Tibial nerve (tissue), 4 donors: ENCODE results near the gene SIGLEC7. TPM values are rescaled to one million over a fixed set of nuclear protein-coding genes. Genes with fewer than 3 reads are reported as not detected.

Source experiments
- DNase-seq, 2 donors: peaks; one replicate each; pipeline ENCODE4 v3.0.0-alpha.2; 2019; ENCODE audit warnings: low spot score in 2 of 2
- H3K27ac ChIP-seq, 4 donors: fragments of 200-600 bp; sonication (generic) in 3 of 4; one replicate each; pipeline ENCODE4 v1.5.1; 2017 to 2019; ENCODE audit warnings: mild to moderate bottlenecking in 1 of 4
- H3K27me3 ChIP-seq, 2 donors: fragments of 200-600 bp; sonication (generic) in 1 of 2; one replicate each; pipeline versions ENCODE4 v1.5.1 to v1.6.0; 2017 to 2019
- H3K36me3 ChIP-seq, 3 donors: fragments of 200-600 bp; sonication (generic); one replicate each; pipeline ENCODE4 v1.5.1; 2018 to 2019
- H3K4me1 ChIP-seq, 4 donors: fragments of 200-600 bp; sonication (generic) in 3 of 4; one replicate each; pipeline ENCODE4 v1.5.1; 2017 to 2019
- H3K4me3 ChIP-seq, 4 donors: fragments of 200-600 bp; sonication (generic) in 3 of 4; one replicate each; pipeline ENCODE4 v1.5.1; 2017 to 2019; ENCODE audit warnings: mild to moderate bottlenecking in 1 of 4, moderate library complexity in 1 of 4
- H3K9me3 ChIP-seq, 4 donors: fragments of 200-600 bp; sonication (generic) in 3 of 4; one replicate each; pipeline ENCODE4 v1.5.1; 2017 to 2019
- CTCF ChIP-seq, 5 experiments: fragments of 200-600 bp in 3 of 5; fragments of 450-650 bp in 2 of 5; sonication (generic) in 3 of 5; IDR thresholded peaks; one replicate each; pipeline ENCODE4 v1.5.1; 2016 to 2019; ENCODE audit warnings: antibody characterized with exemption in 5 of 5, mild to moderate bottlenecking in 3 of 5, moderate library complexity in 2 of 5
- EP300 ChIP-seq, 2 donors: sonication (generic); formaldehyde crosslinking; IDR thresholded peaks; one replicate each; pipeline ENCODE4 v1.6.1; 2017; ENCODE audit warnings: antibody characterized with exemption in 2 of 2, mild to moderate bottlenecking in 1 of 2
- POLR2A ChIP-seq, 2 donors: fragments of 450-650 bp; IDR thresholded peaks; one replicate each; pipeline ENCODE4 v1.6.1; 2017; ENCODE audit warnings: antibody characterized with exemption in 2 of 2, mild to moderate bottlenecking in 2 of 2, moderate library complexity in 2 of 2
- WGBS, 2 donors: methylation state at CpG; one replicate each; pipeline ENCODE4 v1.1.5; 2018; 5-methylcytosine and 5-hydroxymethylcytosine counted together
- total RNA-seq, 4 donors: library from RNA; depleted of rRNA; stranded (reverse); fragments of >200 nt; gene quantifications; one replicate each; pipeline ENCODE4 v1.1.0, GENCODE V29; 2016

The SIGLEC7 gene
- total RNA-seq, 4 donors from 2014 or later, result 0.42 to 7.5 (median 1.1) TPM

GRCh38 chr19:51194527-51195315, 52.6 kb downstream of the SIGLEC7 start:
- Histone ChIP-seq H3K27me3 (no peaks in the 10 kb centered on the region), H3K36me3 (no peaks in the 10 kb centered on the region), H3K27ac (no peak overlapping the region), H3K9me3 (no peaks in the 10 kb centered on the region), H3K4me3 (no peak overlapping the region), H3K4me1 (no peaks in the 10 kb centered on the region)
- WGBS, 2 donors, result 54 to 55% methylated on average over 21 of the region's 21 CpGs
- DNase-seq, result no peak
- no peak for TF ChIP-seq CTCF (IDR thresholded peaks at IDR 0.05)
- TF ChIP-seq POLR2A (IDR thresholded peaks at IDR 0.05), result no peak
- no peak for TF ChIP-seq EP300 (IDR thresholded peaks at IDR 0.05)

- Histone ChIP-seq H3K27me3 (no peaks in the 10 kb centered on the region), H3K9me3 (no peaks in the 10 kb centered on the region), H3K27ac (no peak overlapping the region), H3K4me3 (no peak overlapping the region), H3K36me3 (no peaks in the 10 kb centered on the region), H3K4me1 (no peaks in the 10 kb centered on the region)
- WGBS, 2 donors, result 78 to 88% methylated on average over 9 of the region's 9 CpGs
- TF ChIP-seq EP300 (IDR thresholded peaks at IDR 0.05), result no peak
- no peak for TF ChIP-seq POLR2A (IDR thresholded peaks at IDR 0.05)
- no peak for TF ChIP-seq CTCF (IDR thresholded peaks at IDR 0.05)
- DNase-seq, result no peak
Measured at GRCh38 chr19:51195316-51195586, 53.1 kb downstream of the SIGLEC7 start.

GRCh38 chr19:51195616-51196015, 53.5 kb downstream of the SIGLEC7 start:
- Histone ChIP-seq H3K4me1 (no peaks in the 10 kb centered on the region), H3K9me3 (no peaks in the 10 kb centered on the region), H3K27me3 (no peaks in the 10 kb centered on the region), H3K27ac (no peak overlapping the region), H3K4me3 (no peak overlapping the region), H3K36me3 (no peaks in the 10 kb centered on the region)
- TF ChIP-seq POLR2A (IDR thresholded peaks at IDR 0.05), result no peak
- no peak for TF ChIP-seq EP300 (IDR thresholded peaks at IDR 0.05)
- no peak for DNase-seq
- 86 to 90% methylated on average over 6 to 10 of the region's 10 CpGs for WGBS, 2 donors

GRCh38 chr19:51196181-51196580, 54.1 kb downstream of the SIGLEC7 start:
- Histone ChIP-seq H3K4me1 (no peaks in the 10 kb centered on the region), H3K27me3 (no peaks in the 10 kb centered on the region), H3K4me3 (no peak overlapping the region), H3K9me3 (no peaks in the 10 kb centered on the region), H3K27ac (no peak overlapping the region), H3K36me3 (no peaks in the 10 kb centered on the region)
- no peak for TF ChIP-seq CTCF (IDR thresholded peaks at IDR 0.05)
- WGBS, 2 donors, result 84 to 86% methylated on average over 5 of the region's 5 CpGs
- no peak for DNase-seq

- no peaks in the 10 kb centered on the region for H3K27me3 ChIP-seq
- no peak overlapping the region for H3K4me3 ChIP-seq
- DNase-seq, result no peak
Measured at GRCh38 chr19:51198641-51199040, 56.5 kb downstream of the SIGLEC7 start.

More at GRCh38 chr19:51198641-51199040, 56.5 kb downstream of the SIGLEC7 start:
- no peak for TF ChIP-seq POLR2A (IDR thresholded peaks at IDR 0.05)
- no peak for TF ChIP-seq CTCF (IDR thresholded peaks at IDR 0.05)
- no peak for TF ChIP-seq EP300 (IDR thresholded peaks at IDR 0.05)
- H3K9me3 ChIP-seq, result no peaks in the 10 kb centered on the region
- no peak overlapping the region for H3K27ac ChIP-seq
- no peaks in the 10 kb centered on the region for H3K4me1 ChIP-seq
- WGBS, 2 donors, result 64 to 67% methylated on average over 9 of the region's 9 CpGs
- H3K36me3 ChIP-seq, result no peaks in the 10 kb centered on the region
